T-helper 1 cell treated with Interleukin-12 subunit alpha and Interleukin-12 subunit beta and Interleukin-4 antibody, amounts not matched to agents 30 ng/mL and 1 ng/mL, for 36 hours (primary cell): ENCODE measurements around the gene CRYGN. TPM values are rescaled to one million over a fixed set of nuclear protein-coding genes. Genes with fewer than 3 reads are reported as not detected.

Experiments used
- intact Hi-C: fragments of 100-400 bp; cut with micrococcal nuclease; formaldehyde crosslinking; loops from one replicate; pipeline ENCODE4 v1.15.1; 2024
- total RNA-seq: library from RNA; stranded (reverse); gene quantifications from 2 replicates; pipeline ENCODE4 v1.2.3, GENCODE V29; 2022

The CRYGN gene
- total RNA-seq, 1 donor from 2014 or later: not detected

GRCh38 chr7:151381348-151382078 is 58.4 kb downstream of the CRYGN start:
- intact Hi-C loops: no loop called here

- intact Hi-C loops: no loop called here
Observed at GRCh38 chr7:151381098-151381347, 58.9 kb downstream of the CRYGN start.

- intact Hi-C loops: no loop called here
Observed at GRCh38 chr7:151380199-151381097, 59.5 kb downstream of the CRYGN start.

- intact Hi-C loops: no loop called here
Observed at GRCh38 chr7:151379534-151380198, 60.3 kb downstream of the CRYGN start.

DNA sequence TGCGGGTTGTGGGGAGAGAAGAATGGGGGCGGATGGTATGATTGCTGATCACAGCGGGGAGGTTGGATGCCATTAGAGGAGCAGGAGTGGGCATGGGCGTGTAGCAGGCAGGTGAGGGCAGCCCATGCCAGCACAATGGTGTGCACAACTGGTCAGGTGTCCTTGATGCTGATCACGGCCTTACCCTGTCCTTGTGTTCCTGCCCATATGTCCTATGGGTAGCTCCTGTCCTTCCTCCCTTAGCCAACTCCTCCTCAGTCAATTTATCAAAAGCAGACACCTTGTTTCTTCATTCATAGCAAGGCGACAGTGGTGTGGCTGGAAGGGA is 60.8 kb downstream of the CRYGN start:
- intact Hi-C loops: no loop called here

Other genes starting within 250 kb of the CRYGN start
- gene H2BK1, start 229.7 kb downstream of the CRYGN start, total RNA-seq: 0.66 TPM in 1 of 2 replicates, not detected in the other
- gene ABCF2, start 212.9 kb downstream of the CRYGN start, total RNA-seq: 43.3 and 47.8 TPM in 2 replicates
- 50.6 and 51.9 TPM in 2 replicates for gene CHPF2, start 207.7 kb downstream of the CRYGN start, total RNA-seq
- gene SMARCD3, start 191.4 kb downstream of the CRYGN start, total RNA-seq: 1.8 and 4.0 TPM in 2 replicates
- 65.0 and 66.5 TPM in 2 replicates for gene NUB1, start 98.3 kb downstream of the CRYGN start, total RNA-seq
- not detected in 2 replicates for gene WDR86, start 30.1 kb downstream of the CRYGN start, total RNA-seq
- gene RHEB, start 79.8 kb upstream of the CRYGN start, total RNA-seq: 62.4 and 68.3 TPM in 2 replicates